Measurements from ENCODE around the gene VWA3A. TPM values are rescaled to one million over a fixed set of nuclear protein-coding genes. Genes with fewer than 3 reads are reported as not detected.

The VWA3A gene
- total RNA-seq, 4 donors from 2014 or later: 0.17 to 2.0 TPM; not detected in 2

DNA sequence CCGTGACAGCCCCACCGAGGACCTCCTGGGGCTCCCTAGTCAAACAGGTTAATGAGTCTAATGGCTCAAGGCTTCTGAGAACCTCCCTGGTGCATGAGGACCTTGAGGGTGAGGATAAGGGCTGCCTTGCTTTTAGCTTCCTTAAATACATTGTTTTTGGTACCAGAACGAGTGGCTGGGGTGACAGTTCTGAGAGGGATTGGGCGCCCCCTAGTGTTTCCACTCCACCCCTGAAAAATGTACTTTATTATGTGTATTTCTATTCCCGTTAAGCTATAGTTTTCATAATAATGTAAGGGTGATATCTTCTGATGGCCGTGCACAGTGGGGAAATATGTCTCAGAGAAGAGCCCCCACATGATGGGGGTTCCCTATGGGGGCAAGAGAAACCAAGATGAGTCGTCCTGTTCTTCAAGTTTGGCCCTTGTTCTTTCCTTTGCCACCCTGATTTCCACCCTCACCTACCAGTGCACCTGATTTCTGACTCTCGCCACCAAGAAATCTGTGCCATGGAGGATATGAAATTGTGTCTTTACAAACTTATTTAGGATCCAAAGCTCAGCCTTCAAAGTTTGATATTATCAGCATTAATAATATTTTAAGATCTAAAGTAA lies 14.5 kb upstream of the VWA3A start:
- no peak overlapping the region for H3K4me3 ChIP-seq (ENCODE audit: low read depth, poor library complexity, severe bottlenecking)
- peak; percentile 49 to 93 for DNase-seq (ENCODE audit: low spot score in 2 of 2)
- WGBS, 2 donors: 43 to 45% methylated on average over 8 of the region's 8 CpGs
- intact Hi-C loops (cut with DNase I; ENCODE audit: low total_unique reads): no loop called here
- TF ChIP-seq, protein P1, sequence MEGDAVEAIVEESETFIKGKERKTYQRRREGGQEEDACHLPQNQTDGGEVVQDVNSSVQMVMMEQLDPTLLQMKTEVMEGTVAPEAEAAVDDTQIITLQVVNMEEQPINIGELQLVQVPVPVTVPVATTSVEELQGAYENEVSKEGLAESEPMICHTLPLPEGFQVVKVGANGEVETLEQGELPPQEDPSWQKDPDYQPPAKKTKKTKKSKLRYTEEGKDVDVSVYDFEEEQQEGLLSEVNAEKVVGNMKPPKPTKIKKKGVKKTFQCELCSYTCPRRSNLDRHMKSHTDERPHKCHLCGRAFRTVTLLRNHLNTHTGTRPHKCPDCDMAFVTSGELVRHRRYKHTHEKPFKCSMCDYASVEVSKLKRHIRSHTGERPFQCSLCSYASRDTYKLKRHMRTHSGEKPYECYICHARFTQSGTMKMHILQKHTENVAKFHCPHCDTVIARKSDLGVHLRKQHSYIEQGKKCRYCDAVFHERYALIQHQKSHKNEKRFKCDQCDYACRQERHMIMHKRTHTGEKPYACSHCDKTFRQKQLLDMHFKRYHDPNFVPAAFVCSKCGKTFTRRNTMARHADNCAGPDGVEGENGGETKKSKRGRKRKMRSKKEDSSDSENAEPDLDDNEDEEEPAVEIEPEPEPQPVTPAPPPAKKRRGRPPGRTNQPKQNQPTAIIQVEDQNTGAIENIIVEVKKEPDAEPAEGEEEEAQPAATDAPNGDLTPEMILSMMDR (IDR thresholded peaks at IDR 0.05): no peak
- TF ChIP-seq POLR2A (IDR thresholded peaks at IDR 0.05): no peak

- H3K4me3 ChIP-seq (ENCODE audit: low read depth, poor library complexity, severe bottlenecking): no peak overlapping the region
- intact Hi-C loops (cut with DNase I; ENCODE audit: low total_unique reads): no loop called here
- 89 to 93% methylated on average over 1 of the region's 1 CpG for WGBS, 2 donors
- DNase-seq (ENCODE audit: low spot score in 2 of 2): no peak
- TF ChIP-seq, protein P1 (IDR thresholded peaks at IDR 0.05): no peak
- no peak for TF ChIP-seq POLR2A (IDR thresholded peaks at IDR 0.05)
These were observed 13.7 kb upstream of the VWA3A start for GRCh38 chr16:22078656-22079055.

- WGBS, 2 donors: 91 to 93% methylated on average over 3 of the region's 3 CpGs
- TF ChIP-seq, protein P1 (IDR thresholded peaks at IDR 0.05): no peak
- TF ChIP-seq POLR2A (IDR thresholded peaks at IDR 0.05): no peak
- no peak overlapping the region for H3K4me3 ChIP-seq (ENCODE audit: low read depth, poor library complexity, severe bottlenecking)
- intact Hi-C loops (cut with DNase I; ENCODE audit: low total_unique reads): no loop called here
- DNase-seq (ENCODE audit: low spot score in 2 of 2): no peak
These were observed 11.3 kb upstream of the VWA3A start for GRCh38 chr16:22081050-22081449.

DNA sequence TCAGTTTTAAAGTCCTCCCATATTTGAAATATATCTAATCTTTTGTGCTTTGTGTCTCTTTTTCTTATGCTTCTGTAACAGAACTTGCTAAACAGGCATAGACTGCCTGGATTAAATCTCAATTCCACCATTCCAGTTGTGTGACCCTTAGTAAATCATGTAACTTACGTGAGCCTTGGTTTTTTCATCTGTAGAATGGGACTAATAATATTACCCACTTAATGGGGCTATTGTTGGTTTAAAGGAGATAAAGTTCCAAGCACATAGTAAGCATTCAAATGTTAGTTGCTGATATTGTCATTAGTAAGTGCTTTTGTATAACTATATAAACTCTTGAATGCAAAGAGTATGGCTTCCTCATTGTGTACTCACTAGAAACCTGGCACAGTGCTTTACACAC lies 5.9 kb upstream of the VWA3A start:
- 94 to 100% methylated on average over 1 of the region's 1 CpG for WGBS, 2 donors
- H3K4me3 ChIP-seq (ENCODE audit: low read depth, poor library complexity, severe bottlenecking): no peak overlapping the region
- intact Hi-C loops (cut with DNase I; ENCODE audit: low total_unique reads): no loop called here
- no peak for TF ChIP-seq POLR2A (IDR thresholded peaks at IDR 0.05)
- TF ChIP-seq, protein P1 (IDR thresholded peaks at IDR 0.05): no peak
- DNase-seq (ENCODE audit: low spot score in 2 of 2): no peak

GRCh38 chr16:22088642-22089041 lies 3.7 kb upstream of the VWA3A start:
- TF ChIP-seq, protein P1 (IDR thresholded peaks at IDR 0.05): no peak
- TF ChIP-seq POLR2A (IDR thresholded peaks at IDR 0.05): no peak
- intact Hi-C loops (cut with DNase I; ENCODE audit: low total_unique reads): no loop called here
- WGBS, 2 donors: 77 to 86% methylated on average over 1 of the region's 1 CpG
- no peak overlapping the region for H3K4me3 ChIP-seq (ENCODE audit: low read depth, poor library complexity, severe bottlenecking)
- DNase-seq (ENCODE audit: low spot score in 2 of 2): no peak

DNA sequence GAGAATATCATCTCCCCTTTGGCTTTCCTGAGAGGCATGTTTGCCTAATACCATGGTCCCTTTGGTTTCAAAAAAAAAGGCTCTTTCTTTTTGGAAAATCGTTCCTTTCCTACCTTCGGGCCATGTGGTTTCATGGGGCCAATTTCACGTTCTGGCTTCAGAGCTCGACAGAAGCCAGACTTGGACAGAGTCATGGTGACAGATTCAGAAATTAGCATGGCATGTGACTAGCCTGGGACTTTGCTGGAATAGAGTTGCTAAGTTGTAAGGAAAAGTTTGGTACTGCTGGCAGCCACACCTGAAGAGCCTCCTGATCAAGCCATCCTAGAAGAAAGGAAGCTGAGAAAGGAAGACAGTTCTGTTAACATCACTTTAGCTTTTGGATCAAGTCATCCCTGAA lies 2.4 kb upstream of the VWA3A start:
- 62 to 76% methylated on average over 4 of the region's 4 CpGs for WGBS, 2 donors
- TF ChIP-seq POLR2A (IDR thresholded peaks at IDR 0.05): no peak
- TF ChIP-seq, protein P1 (IDR thresholded peaks at IDR 0.05): no peak
- DNase-seq (ENCODE audit: low spot score in 2 of 2): no peak
- no peak overlapping the region for H3K4me3 ChIP-seq (ENCODE audit: low read depth, poor library complexity, severe bottlenecking)
- intact Hi-C loops (cut with DNase I; ENCODE audit: low total_unique reads): no loop called here

All from lower leg skin (tissue), 4 donors.